Muscle layer of colon (tissue), 2 donors: ENCODE data around the gene RAPGEF1.
"Not testable (repeated sequence)": the region's sequence is repeated elsewhere in the genome, so short reads cannot be mapped to it uniquely, and the experiment has no call there.

Experiments used
- H3K27ac ChIP-seq: one replicate; pipeline ENCODE4 v1.7.0; 2013; ENCODE audit warnings: low read depth, mild to moderate bottlenecking, low read length, moderate library complexity
- H3K27me3 ChIP-seq, 2 donors: one replicate each; pipeline ENCODE4 v1.7.0; 2013; ENCODE audit warnings: low read length in 2 of 2, mild to moderate bottlenecking in 2 of 2; ENCODE audit not compliant: insufficient read depth in 2 of 2, control insufficient read depth in 1 of 2
- H3K36me3 ChIP-seq: one replicate; pipeline ENCODE4 v1.7.0; 2013; ENCODE audit warnings: mild to moderate bottlenecking, low read length; ENCODE audit not compliant: insufficient read depth
- H3K4me1 ChIP-seq: one replicate; pipeline ENCODE4 v1.7.0; 2013; ENCODE audit warnings: mild to moderate bottlenecking, low read length; ENCODE audit not compliant: insufficient read depth
- H3K4me3 ChIP-seq, 2 donors: one replicate each; pipeline ENCODE4 v1.7.0; 2013; ENCODE audit warnings: low read length in 2 of 2, low read depth in 1 of 2, mild to moderate bottlenecking in 1 of 2, moderate library complexity in 1 of 2
- H3K9ac ChIP-seq: one replicate; pipeline ENCODE4 v1.7.0; 2013; ENCODE audit warnings: low read length
- H3K9me3 ChIP-seq: one replicate; pipeline ENCODE4 v1.7.0; 2013; ENCODE audit warnings: mild to moderate bottlenecking, low read length
- donor health status: abdominal sarcoma.
- donor health status: Adenocarcinoma of cecum.

The RAPGEF1 gene

DNA sequence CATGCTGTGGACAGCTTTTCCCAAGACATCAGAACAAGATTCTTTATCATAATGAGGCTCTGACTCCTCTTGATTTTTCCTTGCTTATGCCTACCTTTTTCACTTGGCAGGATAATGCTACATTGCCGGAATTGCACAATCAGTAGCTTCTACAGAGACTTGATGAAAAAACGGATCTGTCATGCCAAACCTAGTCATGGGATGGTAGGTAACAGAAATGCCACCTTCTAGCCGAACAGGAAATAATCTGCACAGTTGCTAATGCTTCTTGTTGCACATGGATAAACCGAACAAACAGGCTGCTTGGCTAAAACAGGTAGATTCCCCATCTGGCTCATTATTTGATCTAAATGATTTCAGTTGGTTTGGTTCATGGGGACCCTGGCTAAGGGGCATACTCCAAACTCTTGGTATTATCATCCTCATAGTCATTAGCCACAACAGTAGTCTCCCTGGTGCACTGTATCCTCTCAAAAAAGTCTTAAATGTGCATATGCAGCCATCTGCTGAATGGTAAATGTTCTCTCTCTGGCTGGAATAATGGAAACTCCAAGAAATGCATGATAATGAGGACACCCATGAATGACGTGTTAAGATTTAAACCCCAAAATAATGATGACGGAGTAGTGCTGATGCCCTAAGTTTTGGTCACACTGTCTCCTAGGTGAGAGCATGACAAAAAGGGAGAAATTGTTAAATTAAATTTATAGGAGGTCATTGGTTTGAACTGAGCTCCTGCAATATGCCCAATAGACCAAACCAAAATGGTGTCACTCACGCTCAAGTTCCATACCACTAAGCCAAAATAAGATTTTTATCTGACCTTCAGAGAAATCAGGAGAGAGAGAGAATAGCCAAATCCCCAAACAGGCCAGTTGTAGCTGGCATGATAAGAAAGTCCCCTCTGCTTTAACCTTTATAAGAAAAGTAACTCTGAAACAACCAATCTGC is 47.0 kb downstream of the RAPGEF1 start:
- Histone ChIP-seq H3K27me3 (no peaks in the 10 kb centered on the region), H3K36me3 (no peaks in the 10 kb centered on the region), H3K4me1 (peaks cover 25% of the 10 kb centered on the region), H3K4me3 (no peak overlapping the region), H3K27ac (no peak overlapping the region), H3K9me3 (no peaks in the 10 kb centered on the region), H3K9ac (no peak overlapping the region)

DNA sequence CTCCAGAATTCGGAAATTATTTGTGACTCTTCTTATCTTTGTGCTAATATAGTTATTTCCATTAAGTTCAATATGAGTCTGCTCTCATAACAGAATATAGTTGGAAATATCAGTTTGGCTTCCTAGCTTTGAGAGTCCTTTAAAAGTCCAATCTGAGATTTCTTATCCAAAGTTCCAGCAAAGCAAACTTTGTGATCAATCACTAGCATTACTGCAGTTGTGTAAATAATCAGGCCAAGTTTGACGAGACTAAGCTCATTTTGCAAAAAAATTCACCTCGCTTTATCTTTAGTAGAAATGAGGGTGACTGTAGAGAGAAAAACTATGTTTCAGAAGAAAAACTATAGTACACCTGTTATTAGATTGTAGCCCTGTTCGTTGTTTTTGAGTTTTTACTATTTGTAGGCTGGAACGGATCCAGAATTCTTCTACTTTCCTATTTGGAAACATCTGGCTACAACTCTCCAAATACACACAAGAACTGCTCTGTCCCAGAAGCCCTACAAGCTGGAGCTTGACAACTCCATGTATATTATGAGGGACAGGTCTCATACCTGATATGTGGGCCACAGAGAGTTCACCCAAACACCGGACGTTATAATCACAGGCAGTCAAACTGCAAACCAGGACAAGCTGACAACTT is 47.8 kb downstream of the RAPGEF1 start:
- Histone ChIP-seq H3K4me1 (peaks cover 17% of the 10 kb centered on the region), H3K27ac (no peak overlapping the region), H3K9ac (no peak overlapping the region), H3K9me3 (no peaks in the 10 kb centered on the region), H3K36me3 (no peaks in the 10 kb centered on the region), H3K27me3 (no peaks in the 10 kb centered on the region), H3K4me3 (no peak overlapping the region)

DNA sequence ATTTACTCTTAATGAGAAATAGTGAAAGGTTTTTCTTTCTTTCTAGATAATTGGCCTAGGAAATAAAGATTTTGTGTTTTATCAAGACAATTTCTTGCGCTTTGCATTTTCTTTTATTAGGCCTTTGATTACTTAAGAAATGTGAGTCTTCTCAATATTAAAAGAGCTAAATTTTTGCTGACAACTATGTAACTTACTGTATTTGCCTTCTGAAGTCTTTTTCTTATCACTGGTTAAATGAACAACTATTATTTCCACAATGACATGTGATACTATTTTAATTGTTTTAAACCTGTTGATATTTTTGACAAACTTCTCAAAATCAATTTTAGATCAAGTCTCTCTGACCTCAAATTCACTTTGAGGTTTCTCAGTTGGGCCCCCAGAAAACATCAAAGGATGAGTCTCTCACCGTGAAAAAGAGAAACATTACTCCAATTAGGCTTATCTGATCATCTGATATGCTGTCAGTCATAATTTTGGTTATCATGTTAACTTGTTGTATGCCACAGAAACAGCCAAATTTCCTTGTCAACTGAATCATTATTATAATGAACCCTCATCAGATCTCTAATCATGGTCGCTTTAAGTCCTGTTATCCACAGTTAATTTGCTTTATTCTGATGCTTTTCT is 48.8 kb downstream of the RAPGEF1 start:
- Histone ChIP-seq H3K9me3 (no peaks in the 10 kb centered on the region), H3K4me1 (peaks cover 16% of the 10 kb centered on the region), H3K4me3 (no peak overlapping the region), H3K9ac (no peak overlapping the region), H3K27ac (no peak overlapping the region), H3K36me3 (no peaks in the 10 kb centered on the region), H3K27me3 (no peaks in the 10 kb centered on the region)

DNA sequence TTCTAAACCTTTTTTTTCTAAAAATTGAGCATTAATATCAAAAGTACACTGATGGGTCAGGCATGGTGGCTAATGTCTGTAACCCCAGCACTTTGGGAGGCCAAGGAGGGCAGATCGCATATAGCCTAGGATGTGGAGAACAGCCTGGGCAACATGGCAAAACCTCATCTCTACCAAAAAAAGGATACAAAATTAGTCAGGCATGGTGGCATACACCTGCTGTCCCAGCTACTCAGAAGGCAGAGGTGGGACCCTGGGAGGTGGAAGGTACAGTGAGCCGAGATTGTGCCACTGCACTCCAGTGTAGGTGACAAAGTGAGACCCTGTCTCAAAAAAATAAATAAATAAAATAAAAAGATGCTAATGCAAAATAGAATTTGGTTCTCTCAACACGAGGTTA is 49.4 kb downstream of the RAPGEF1 start:
- Histone ChIP-seq H3K36me3 (no peaks in the 10 kb centered on the region), H3K4me3 (no peak overlapping the region), H3K4me1 (peaks cover 16% of the 10 kb centered on the region), H3K27ac (no peak overlapping the region), H3K9ac (no peak overlapping the region), H3K27me3 (no peaks in the 10 kb centered on the region), H3K9me3 (no peaks in the 10 kb centered on the region)

DNA sequence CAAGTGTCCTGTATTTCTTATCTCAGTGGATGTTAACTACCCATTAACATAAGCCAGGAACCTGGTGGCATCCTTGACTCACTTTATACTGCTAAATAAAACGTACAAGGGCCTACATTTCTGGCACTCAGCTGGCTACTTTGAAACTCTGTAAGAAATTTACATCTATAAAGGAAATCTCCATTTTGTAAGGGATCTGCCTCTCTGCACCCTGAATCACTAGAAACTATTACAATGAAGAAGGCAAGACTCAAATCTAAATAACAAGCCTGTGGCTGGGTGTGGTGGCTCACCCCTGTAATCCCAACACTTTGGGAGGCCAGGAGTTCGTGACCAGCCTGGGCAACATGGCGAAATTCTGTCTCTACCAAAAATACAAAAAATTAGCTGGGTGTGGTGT is 51.5 kb downstream of the RAPGEF1 start:
- H3K9ac ChIP-seq, result no peak overlapping the region
- H3K27ac ChIP-seq, result no peak overlapping the region
- H3K9me3 ChIP-seq, result no peaks in the 10 kb centered on the region
- no peaks in the 10 kb centered on the region for H3K36me3 ChIP-seq
- peaks cover 16% of the 10 kb centered on the region for H3K4me1 ChIP-seq
- no peaks in the 10 kb centered on the region for H3K27me3 ChIP-seq
- no peak overlapping the region for H3K4me3 ChIP-seq

DNA sequence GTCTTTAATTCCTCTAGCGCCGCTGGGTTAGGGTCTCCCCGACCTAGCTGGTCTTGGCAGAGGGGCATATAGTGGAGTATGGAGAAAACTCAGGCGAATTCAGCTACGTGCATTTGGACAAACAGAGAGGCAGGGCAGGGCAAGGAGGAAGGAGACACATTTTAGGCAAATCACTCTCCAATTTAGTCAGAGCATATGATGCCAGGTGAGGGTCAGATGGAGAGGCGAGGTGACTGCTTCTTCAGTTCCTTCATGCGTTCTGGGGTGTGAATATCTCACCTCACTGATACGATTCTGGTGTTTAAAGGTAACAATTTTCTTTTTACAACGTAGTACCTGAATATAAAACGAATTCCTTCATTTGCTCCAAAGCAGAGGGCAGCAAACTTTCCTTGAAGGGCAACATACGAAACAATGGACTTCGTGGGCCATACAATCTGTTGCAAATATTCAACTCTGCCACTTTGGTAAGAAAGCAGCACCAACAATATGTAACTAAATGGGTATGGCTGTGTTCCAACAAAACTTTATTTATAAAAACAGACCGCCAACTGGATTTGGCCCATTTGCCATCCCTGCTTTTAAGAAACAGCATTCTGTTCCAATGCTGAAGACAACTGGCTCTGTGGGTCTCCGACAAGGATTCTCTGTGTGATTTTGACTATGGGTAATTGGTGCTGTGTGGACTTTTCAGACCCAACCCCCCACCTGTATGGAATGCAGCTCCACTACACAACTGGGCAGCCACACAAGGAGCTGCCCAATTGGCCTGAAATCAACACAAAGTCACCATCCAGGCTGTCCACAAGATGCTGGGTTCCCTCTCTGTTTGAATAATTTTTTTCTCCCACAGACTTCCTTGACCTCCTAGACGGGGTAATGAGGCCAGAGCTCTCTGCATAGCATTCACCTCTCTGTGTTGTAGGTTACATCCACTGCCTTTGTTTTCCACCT is 53.8 kb downstream of the RAPGEF1 start:
- Histone ChIP-seq H3K4me1 (peaks cover 18% of the 10 kb centered on the region), H3K36me3 (no peaks in the 10 kb centered on the region), H3K27me3 (no peaks in the 10 kb centered on the region), H3K27ac (no peak overlapping the region), H3K4me3 (no peak overlapping the region), H3K9me3 (no peaks in the 10 kb centered on the region), H3K9ac (no peak overlapping the region)

DNA sequence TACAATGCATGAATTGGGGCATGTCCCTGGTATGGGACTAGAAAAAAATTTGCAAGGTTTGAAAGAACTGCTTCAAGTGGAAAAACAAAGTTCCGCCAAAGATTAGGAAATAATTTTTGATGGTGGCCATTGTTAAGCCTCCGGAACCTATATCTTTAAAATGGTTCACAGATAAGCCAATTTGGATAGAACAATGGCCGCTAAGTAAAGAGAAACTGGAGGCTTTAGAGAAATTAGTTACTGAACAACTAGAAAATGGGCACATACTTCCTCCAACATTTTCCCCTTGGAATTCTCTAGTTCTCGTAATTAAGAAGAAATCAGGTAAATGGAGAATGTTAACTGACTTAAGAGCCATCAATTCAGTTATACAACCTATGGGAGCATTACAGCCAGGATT is 56.8 kb downstream of the RAPGEF1 start:
- peaks cover 35% of the 10 kb centered on the region for H3K4me1 ChIP-seq
- not testable (repeated sequence) for H3K4me3 ChIP-seq, H3K36me3 ChIP-seq, H3K27me3 ChIP-seq, H3K9ac ChIP-seq, H3K27ac ChIP-seq, H3K9me3 ChIP-seq

DNA sequence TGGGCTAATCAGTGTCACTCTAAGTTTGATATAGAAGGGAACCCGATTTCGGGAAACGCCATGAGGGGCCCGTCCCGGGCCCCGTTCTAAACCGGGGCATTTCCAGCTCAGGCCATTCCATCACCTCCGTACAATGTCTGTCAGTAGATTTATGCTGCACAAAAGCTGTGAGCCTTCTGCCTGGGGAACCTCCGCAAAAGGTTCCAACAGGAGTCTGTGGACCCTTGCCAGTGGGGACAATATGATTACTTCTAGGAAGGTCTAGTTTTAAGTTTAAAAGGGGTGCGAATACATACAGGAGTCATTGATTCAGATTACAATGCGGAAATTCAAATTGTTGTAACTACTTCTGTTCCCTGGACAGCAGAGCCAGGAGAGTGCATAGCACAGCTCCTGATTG is 57.6 kb downstream of the RAPGEF1 start:
- Histone ChIP-seq H3K36me3 (no peaks in the 10 kb centered on the region), H3K9me3 (no peaks in the 10 kb centered on the region), H3K9ac (no peak overlapping the region), H3K4me3 (no peak overlapping the region), H3K27me3 (no peaks in the 10 kb centered on the region), H3K27ac (no peak overlapping the region), H3K4me1 (peaks cover 43% of the 10 kb centered on the region)

DNA sequence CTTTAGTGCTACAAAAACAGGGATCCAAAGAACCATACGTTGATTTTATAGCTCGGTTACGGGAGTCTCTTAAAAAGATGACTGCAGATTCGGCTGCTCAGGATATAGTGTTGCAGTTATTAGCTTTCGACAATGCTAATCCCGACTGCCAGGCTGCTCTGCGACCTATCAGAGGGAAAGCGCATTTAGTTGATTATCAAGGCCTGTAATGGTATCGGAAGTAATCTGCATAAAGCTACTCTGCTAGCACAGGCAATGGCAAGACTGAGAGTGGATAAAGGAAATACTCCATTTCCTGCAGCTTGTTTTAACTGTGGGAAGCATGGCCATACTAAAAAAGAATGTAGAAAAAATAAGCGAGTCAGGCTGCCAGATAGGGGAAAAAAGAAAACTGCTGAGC is 58.0 kb downstream of the RAPGEF1 start:
- H3K4me3 ChIP-seq, H3K9me3 ChIP-seq, H3K36me3 ChIP-seq, H3K27me3 ChIP-seq, H3K9ac ChIP-seq, H3K27ac ChIP-seq: not testable (repeated sequence)
- peaks cover 48% of the 10 kb centered on the region for H3K4me1 ChIP-seq

DNA sequence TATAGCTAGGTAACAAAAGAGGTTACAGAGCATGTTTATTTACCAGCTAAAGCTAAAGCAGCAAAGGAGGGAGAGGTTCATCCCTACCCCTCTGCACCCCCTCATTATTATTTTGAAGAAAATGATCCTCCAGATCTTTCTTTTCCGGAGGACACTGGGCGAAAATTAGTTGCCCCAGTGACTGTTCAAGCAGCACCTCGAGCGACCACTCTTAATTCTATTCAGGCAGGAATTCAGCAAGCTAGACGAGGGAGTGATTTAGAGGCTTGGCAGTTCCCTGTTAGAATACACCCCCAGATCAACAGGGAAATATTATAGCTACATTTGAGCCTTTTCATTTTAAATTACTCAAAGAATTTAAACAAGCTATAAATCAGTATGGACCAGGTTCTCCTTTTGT is 58.8 kb downstream of the RAPGEF1 start:
- H3K27me3 ChIP-seq, H3K27ac ChIP-seq, H3K4me3 ChIP-seq, H3K9me3 ChIP-seq, H3K36me3 ChIP-seq, H3K9ac ChIP-seq: not testable (repeated sequence)
- peaks cover 51% of the 10 kb centered on the region for H3K4me1 ChIP-seq
